GM19238 (cell line): ENCODE data around the gene POU2F1.
A peak's percentile ranks its signal among the peaks of the same experiment; 100 is the strongest.
"Not testable (repeated sequence)": the region's sequence is repeated elsewhere in the genome, so short reads cannot be mapped to it uniquely, and the experiment has no call there.

Experiments used
- DNase-seq: peaks from one replicate; pipeline ENCODE4 v3.0.0; 2011; ENCODE audit warnings: low spot score; ENCODE audit not compliant: insufficient read length

POU2F1 gene

GRCh38 chr1:167305706-167306277 is 85.1 kb downstream of the POU2F1 start:
- no peak for DNase-seq

DNA sequence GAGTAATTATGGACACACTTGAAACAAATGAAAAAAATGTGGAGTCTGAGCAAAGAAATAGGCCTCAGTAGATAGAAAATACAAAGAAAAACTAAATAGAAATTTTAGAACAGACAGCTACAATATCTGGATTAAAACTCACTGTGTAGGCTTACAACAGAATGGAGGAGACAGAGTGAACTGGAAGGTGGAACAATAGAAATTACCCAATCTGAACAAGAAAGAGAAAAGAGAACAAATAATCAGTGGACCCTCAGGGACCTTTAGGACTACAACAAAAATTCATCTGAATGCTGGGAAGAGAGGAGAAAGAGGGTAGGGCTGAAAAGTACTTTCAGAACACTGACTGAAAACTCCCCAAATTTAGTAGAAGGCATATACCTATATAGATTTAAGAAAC is 90.0 kb downstream of the POU2F1 start:
- no peak for DNase-seq

DNA sequence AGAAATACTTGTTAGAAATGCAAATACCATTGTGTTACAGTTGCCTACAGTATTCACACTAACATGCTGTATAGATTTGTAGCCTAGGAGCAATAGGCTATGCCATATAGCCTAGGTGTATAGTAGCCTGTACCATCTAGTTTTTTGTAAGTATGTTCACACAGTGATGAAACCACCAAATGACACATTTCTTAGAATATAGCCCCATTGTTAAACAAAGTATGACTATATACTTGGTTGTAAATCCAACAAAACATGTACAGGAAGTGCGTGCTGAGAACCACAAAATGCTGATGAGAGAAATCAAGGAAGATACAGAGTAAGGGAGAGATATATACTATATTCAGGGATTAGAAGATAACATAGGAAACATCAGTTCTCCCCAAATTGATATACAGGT is 92.2 kb downstream of the POU2F1 start:
- no peak for DNase-seq

GRCh38 chr1:167314671-167315070 is 94.0 kb downstream of the POU2F1 start:
- DNase-seq, result no peak

DNA sequence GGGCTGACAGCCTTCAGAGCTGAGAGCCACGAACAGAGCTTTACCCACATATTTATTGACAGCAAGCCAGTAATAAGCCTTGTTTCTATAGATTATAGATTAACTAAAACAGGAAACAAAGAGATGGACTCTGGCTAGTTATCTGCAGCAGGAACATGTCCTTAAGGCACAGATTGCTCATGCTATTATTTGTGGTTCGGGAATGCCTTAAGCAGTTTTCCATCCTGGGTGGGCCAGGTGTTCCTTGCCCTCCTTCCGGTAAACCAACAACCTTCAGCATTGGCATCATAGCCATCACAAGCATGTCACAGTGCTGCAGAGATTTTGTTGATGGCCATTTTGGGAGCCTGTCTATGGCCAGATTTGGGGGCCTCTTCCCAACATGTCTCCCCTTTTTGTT is 96.8 kb downstream of the POU2F1 start:
- DNase-seq, result no peak

- not testable (repeated sequence) for DNase-seq
Observed at GRCh38 chr1:167319206-167319605, 98.5 kb downstream of the POU2F1 start.

- no peak for DNase-seq
Observed at GRCh38 chr1:167322483-167322882, 101.8 kb downstream of the POU2F1 start.

GRCh38 chr1:167325151-167325550 is 104.5 kb downstream of the POU2F1 start:
- DNase-seq, result no peak

- DNase-seq, result no peak
Observed at GRCh38 chr1:167328306-167328815, 107.7 kb downstream of the POU2F1 start.

- peak; percentile 35 for DNase-seq
Observed at GRCh38 chr1:167328816-167329483, 108.3 kb downstream of the POU2F1 start.

DNA sequence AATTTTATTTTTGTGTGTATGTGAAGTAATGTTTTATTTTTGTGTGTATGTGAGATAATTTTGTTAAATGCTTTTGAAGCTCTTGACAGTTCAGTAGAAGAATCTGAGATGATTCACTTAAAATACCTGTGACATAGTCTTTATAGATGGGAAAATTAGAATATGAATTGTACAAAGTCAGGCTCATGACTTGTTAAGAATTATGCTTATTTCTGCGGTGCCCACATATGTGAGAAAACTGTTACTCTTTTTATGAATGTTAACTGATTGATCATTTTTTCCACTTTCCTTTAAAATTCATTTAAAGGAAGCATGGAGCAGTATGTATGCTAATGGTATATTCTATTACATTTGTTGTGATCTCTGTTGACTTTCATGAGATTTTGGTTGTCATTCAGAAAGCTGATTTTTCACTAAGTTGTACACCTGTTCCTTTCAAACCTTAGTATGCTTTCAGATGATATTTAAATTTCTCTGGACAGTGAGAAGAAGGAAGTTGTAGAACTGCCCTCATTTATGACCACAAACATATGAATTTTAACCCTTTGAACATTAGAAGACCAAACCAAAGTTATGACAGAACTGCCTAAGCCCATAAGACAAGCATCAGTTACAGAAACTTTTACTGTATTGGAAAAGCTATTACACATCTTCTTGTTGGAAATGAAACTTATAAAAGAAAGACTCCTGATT is 110.1 kb downstream of the POU2F1 start:
- no peak for DNase-seq

GRCh38 chr1:167331650-167332049 is 111.0 kb downstream of the POU2F1 start:
- no peak for DNase-seq

DNA sequence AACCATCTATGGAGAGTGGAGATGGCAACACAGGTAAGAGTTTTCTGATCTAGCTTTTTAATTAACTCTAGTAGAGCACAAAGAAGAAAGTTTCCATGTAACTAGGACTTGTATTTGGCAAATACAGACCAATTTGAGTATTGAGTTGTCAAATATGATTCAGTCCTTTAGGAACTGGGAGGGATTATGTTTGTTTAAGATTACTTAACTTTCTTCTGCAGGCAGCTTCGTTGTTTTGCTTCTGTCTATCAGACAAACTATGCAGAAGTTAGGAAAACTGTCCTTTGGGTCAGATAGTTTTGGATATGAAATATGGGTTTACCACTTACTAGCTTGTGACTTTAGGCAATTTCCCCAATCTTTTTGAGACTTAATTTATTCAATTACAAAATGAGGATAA is 111.8 kb downstream of the POU2F1 start:
- no peak for DNase-seq

GRCh38 chr1:167333124-167333523 is 112.4 kb downstream of the POU2F1 start:
- no peak for DNase-seq

DNA sequence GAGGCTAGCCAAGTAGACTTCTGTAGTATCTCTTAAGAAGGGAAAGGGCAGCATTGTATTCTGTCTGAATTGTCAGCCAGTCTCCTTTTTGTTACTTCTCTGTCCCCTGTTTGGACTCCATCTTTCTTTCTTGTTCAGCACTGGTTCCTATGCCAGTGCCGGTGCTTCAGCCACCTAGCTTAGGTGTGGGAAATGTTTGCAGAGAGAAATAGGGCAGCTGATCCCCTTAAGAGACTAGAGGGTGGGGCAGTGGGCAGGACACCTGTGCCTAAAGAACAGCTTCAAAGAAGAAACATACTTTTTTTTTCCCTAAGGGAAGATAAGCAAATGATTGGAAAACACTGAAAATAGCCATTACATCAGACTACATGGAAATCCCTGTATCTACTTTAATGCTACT is 113.0 kb downstream of the POU2F1 start:
- no peak for DNase-seq

- DNase-seq, result no peak
Observed at GRCh38 chr1:167339405-167339804, 118.7 kb downstream of the POU2F1 start.

- no peak for DNase-seq
Observed at GRCh38 chr1:167342846-167343245, 122.2 kb downstream of the POU2F1 start.

DNA sequence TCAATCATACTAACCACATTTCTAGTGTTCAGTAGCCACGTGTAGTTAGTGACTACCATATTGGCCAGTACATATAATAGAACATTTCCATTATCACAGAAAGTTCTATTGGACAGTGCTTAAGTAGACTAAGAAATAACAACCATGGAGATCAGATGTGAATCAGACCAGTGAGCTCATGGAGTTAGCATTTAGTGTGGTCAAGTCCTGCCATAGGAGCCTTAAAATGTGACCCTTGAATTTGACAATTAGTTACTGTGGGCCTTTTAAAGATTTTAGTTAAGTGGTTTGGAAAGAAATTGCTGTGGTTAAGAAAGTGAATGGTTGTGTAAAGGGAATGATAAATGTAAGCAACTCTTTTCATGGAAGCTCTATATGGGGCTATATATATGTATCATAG is 123.4 kb downstream of the POU2F1 start:
- DNase-seq, result no peak

- DNase-seq, result no peak
Observed at GRCh38 chr1:167344615-167345385, 124.1 kb downstream of the POU2F1 start.

- DNase-seq, result no peak
Observed at GRCh38 chr1:167345386-167345733, 124.7 kb downstream of the POU2F1 start.

DNA sequence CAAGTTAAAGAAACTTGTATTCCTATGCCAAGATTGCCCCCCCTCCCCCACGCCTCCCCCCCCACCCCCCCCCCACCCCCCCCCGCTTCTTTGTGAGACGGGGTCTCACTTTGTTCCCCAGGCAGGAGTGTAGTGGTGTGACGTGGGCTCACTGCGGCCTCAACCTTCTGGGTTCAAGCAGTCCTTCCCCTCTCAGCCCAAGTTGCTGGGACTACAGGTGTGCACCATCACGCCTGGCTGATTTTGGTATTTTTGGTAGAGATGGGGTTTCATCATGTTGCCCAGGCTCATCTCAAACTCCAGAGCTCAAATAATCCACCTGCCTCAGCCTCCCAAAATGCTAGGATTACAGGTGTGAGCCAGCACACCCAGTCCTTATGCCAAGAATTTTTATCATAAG is 136.6 kb downstream of the POU2F1 start:
- DNase-seq, result no peak

- no peak for DNase-seq
Observed at GRCh38 chr1:167359295-167359694, 138.6 kb downstream of the POU2F1 start.
